Calu3 (cell line): Measurements from ENCODE around the gene PBOV1. TPM values are rescaled to one million over a fixed set of nuclear protein-coding genes. Genes with fewer than 3 reads are reported as not detected.

Experiments used
- BruUV-seq: library from RNA; stranded (reverse); fragments of 400-500 nt; replicated peaks from 2 replicates; lab custom pipeline; 2021; lab: Mats Ljungman, UMichigan
- CTCF ChIA-PET: fragments of 300-600 bp; sonication (Branson Sonifier 250); formaldehyde crosslinking; loops from one replicate; lab custom pipeline; 2022; ENCODE audit warnings: antibody characterized with exemption; lab: Charles Lee
- DNase-seq: peaks from one replicate; pipeline ENCODE4 v3.0.0; 2022
- H3K27ac Mint-ChIP-seq: one replicate; pipeline ENCODE4 v1.8.0; 2022; ENCODE audit warnings: mixed read lengths; ENCODE audit not compliant: unreplicated experiment
- H3K27me3 Mint-ChIP-seq: one replicate; pipeline ENCODE4 v1.8.0; 2022; ENCODE audit warnings: mixed read lengths; ENCODE audit not compliant: unreplicated experiment
- H3K36me3 Mint-ChIP-seq: one replicate; pipeline ENCODE4 v1.8.0; 2022; ENCODE audit warnings: mild to moderate bottlenecking, moderate library complexity, mixed read lengths; ENCODE audit not compliant: insufficient read depth, unreplicated experiment
- H3K4me1 Mint-ChIP-seq: one replicate; pipeline ENCODE4 v1.8.0; 2022; ENCODE audit warnings: mild to moderate bottlenecking, low read depth, mixed read lengths; ENCODE audit not compliant: unreplicated experiment
- H3K4me3 Mint-ChIP-seq: one replicate; pipeline ENCODE4 v1.8.0; 2022; ENCODE audit warnings: mild to moderate bottlenecking, low read depth, moderate library complexity, mixed read lengths; ENCODE audit not compliant: unreplicated experiment
- H3K9me3 Mint-ChIP-seq: one replicate; pipeline ENCODE4 v1.8.0; 2022; ENCODE audit warnings: low read depth, mixed read lengths; ENCODE audit not compliant: unreplicated experiment
- intact Hi-C: fragments of 100-400 bp; cut with micrococcal nuclease; formaldehyde crosslinking; loops from one replicate; pipeline ENCODE4 v1.10.0; 2022; ENCODE audit not compliant: unreplicated experiment
- total RNA-seq: library from RNA; stranded (reverse); gene quantifications from 2 replicates; pipeline ENCODE4 v1.2.3, GENCODE V29; 2022
- TF ChIP-seq, protein P1 (sequence below): fragments of 200-600 bp; IDR thresholded peaks from one replicate; pipeline ENCODE4 v1.8.0; 2022; ENCODE audit warnings: antibody characterized with exemption; ENCODE audit not compliant: unreplicated experiment

The PBOV1 gene
- total RNA-seq, 1 experiment from 2014 or later, result not detected

DNA sequence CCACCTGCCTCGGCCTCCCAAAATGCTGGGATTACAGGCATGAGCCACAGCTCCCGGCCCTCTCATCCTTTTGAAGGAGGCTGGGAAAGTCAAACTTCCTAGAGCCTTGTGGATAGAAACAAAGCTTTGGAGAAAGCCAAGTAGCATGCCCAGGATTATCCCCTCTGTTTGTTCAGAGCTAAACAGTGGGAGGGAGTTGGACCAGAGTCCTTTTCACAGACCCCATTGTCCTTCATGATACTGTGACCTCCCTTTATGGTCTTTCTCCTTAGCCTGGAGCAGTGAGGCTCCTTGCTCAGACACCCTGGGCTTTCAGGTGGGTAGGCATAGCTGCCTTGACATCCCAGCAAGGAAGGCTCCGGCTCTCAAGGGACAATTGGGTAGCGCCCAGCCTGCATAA, 31.1 kb downstream of the PBOV1 start:
- no peak for DNase-seq
- Mint-ChIP-seq H3K27ac (no peak overlapping the region), H3K36me3 (peaks cover 5% of the 10 kb centered on the region), H3K9me3 (no peaks in the 10 kb centered on the region), H3K4me1 (peaks cover 15% of the 10 kb centered on the region), H3K4me3 (no peak overlapping the region), H3K27me3 (no peaks in the 10 kb centered on the region)
- CTCF ChIA-PET, result no interaction called here
- BruUV-seq, result no TSS peak
- intact Hi-C loops, result no loop called here
- TF ChIP-seq, protein P1, sequence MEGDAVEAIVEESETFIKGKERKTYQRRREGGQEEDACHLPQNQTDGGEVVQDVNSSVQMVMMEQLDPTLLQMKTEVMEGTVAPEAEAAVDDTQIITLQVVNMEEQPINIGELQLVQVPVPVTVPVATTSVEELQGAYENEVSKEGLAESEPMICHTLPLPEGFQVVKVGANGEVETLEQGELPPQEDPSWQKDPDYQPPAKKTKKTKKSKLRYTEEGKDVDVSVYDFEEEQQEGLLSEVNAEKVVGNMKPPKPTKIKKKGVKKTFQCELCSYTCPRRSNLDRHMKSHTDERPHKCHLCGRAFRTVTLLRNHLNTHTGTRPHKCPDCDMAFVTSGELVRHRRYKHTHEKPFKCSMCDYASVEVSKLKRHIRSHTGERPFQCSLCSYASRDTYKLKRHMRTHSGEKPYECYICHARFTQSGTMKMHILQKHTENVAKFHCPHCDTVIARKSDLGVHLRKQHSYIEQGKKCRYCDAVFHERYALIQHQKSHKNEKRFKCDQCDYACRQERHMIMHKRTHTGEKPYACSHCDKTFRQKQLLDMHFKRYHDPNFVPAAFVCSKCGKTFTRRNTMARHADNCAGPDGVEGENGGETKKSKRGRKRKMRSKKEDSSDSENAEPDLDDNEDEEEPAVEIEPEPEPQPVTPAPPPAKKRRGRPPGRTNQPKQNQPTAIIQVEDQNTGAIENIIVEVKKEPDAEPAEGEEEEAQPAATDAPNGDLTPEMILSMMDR, result no peak

DNA sequence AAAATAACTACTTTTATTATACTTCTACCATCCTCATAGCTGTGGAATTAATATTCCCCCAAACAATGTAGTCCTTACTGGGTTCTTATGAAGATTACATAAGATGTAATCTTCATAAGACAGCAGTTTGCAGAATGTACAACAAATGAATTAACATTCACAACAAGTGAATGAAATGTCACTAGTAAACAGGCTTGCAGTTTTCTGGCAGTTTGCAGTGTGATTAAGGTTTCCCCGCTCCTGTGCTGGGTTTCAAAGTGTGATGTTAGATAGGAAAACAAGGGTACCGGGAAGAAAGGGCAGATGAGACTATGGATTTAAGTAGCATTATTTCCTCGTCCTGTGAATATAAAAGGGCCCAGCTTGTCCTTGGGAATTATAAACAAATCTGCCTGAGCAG, 34.1 kb downstream of the PBOV1 start:
- TF ChIP-seq, protein P1, result no peak

DNA sequence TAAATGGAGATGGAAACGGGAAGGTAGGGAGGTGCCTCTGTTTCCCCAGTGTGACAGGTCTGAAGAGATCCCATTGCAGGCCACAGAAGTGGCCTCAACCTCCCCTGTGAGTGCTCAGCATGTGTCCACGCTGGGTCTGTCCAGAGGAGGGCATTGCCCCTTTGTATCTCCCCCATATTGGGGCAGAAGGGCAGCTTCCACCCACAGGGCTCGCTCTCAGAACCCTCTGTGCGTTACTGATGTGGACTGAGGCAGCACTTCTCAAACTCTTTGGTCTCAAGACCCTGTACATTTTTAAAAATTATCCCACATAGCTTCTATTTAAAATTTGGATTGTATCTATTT, 34.5 kb downstream of the PBOV1 start:
- intact Hi-C loops, result no loop called here
- peaks cover 2% of the 10 kb centered on the region for H3K36me3 Mint-ChIP-seq
- H3K27me3 Mint-ChIP-seq, result no peaks in the 10 kb centered on the region
- H3K27ac Mint-ChIP-seq, result no peak overlapping the region
- peaks cover 10% of the 10 kb centered on the region for H3K4me1 Mint-ChIP-seq
- CTCF ChIA-PET, result no interaction called here
- BruUV-seq, result no TSS peak
- DNase-seq, result no peak
- no peaks in the 10 kb centered on the region for H3K9me3 Mint-ChIP-seq
- TF ChIP-seq, protein P1, result no peak
- no peak overlapping the region for H3K4me3 Mint-ChIP-seq

More for the DNA sequence above, 34.1 kb downstream of the PBOV1 start:
- intact Hi-C loops, result no loop called here
- DNase-seq, result no peak
- H3K4me3 Mint-ChIP-seq, result no peak overlapping the region
- H3K27ac Mint-ChIP-seq, result no peak overlapping the region
- no peaks in the 10 kb centered on the region for H3K27me3 Mint-ChIP-seq
- BruUV-seq, result no TSS peak
- no peaks in the 10 kb centered on the region for H3K9me3 Mint-ChIP-seq
- peaks cover 14% of the 10 kb centered on the region for H3K4me1 Mint-ChIP-seq
- CTCF ChIA-PET, result no interaction called here
- H3K36me3 Mint-ChIP-seq, result peaks cover 5% of the 10 kb centered on the region

DNA sequence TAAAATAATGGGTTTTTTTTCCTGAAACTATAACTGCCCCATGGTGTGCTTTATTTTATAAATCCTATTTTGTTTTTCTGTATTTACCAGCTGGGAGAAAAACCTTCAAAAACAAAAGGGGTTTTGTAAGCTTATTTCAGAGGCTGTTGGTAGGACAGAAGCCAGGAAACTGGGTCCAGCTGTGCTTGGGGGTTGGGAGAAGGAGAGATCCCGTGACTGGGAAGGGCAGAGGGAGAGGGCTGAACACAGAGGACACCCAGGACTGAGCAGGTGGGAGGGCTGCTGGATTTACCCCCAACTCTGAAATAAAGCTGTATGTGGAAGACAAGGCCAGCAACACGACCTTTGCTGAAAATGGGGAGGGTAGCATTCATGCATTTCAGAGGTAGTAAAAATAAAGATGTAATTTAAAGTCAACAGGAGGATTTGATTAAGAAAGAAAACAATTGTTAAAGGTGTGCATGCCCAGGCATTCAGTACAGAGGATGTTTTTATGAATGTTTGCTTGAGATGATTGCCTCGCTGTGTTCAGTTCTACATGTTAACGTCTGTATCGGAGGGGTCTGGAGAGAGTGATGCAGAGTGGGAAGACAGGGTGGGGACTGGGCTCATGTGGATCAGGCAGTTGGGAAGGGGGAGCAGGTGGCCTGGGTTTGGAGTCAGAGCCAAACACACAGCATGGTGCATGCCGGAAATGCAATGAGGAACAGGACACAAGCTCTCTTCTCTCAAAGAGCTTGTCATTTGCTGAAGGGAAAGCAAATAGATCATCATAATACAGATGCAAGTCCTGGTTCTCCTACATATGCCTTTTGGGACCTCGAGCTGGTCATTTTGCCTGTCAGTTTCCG, 35.1 kb downstream of the PBOV1 start:
- Mint-ChIP-seq H3K36me3 (no peaks in the 10 kb centered on the region), H3K9me3 (peaks cover 3% of the 10 kb centered on the region), H3K27ac (no peak overlapping the region), H3K27me3 (no peaks in the 10 kb centered on the region), H3K4me1 (peaks cover 4% of the 10 kb centered on the region), H3K4me3 (no peak overlapping the region)
- CTCF ChIA-PET, result no interaction called here
- TF ChIP-seq, protein P1, result no peak
- intact Hi-C loops, result no loop called here
- no peak for DNase-seq
- BruUV-seq, result no TSS peak
